Fibroblast of lung (primary cell): Measurements from ENCODE around the gene C5orf15.

Source experiments
- CTCF ChIP-seq, 2 donors: IDR thresholded peaks in 1 of 2; conservative IDR thresholded peaks in 1 of 2; 1 replicate in 1 of 2; 2 replicates in 1 of 2; pipeline ENCODE4 v1.5.1; 2011 to 2012; ENCODE audit warnings: low read length in 2 of 2, control low read depth in 1 of 2, inconsistent platforms in 1 of 2, low read depth in 1 of 2, mild to moderate bottlenecking in 1 of 2
- EZH2 ChIP-seq: IDR thresholded peaks from 2 replicates; pipeline ENCODE4 v1.5.1; 2012; ENCODE audit warnings: low read length, control low read depth, mild to moderate bottlenecking; ENCODE audit errors: missing control alignments

GRCh38 chr5:133933670-133934295, 34.6 kb downstream of the C5orf15 start:
- no peak for TF ChIP-seq CTCF (conservative IDR thresholded peaks at IDR 0.05 in 1 of 2, IDR thresholded peaks at IDR 0.05 in 1 of 2; ENCODE audit: low read depth in 1 of 2, low read length in 2 of 2)
- TF ChIP-seq EZH2, result no peak
